Body of pancreas (tissue), 4 donors: ENCODE data around the gene NOL4L. TPM values are rescaled to one million over a fixed set of nuclear protein-coding genes. Genes with fewer than 3 reads are reported as not detected.

Source experiments
- ATAC-seq: fragments of 150-250 bp; one replicate; pipeline ENCODE4 v1.9.1; 2016
- DNase-seq, 4 donors: peaks; one replicate each; pipeline ENCODE4 v3.0.0-alpha.2; 2019
- H3K27ac ChIP-seq, 4 donors: fragments of 200-600 bp; sonication (generic); 1 replicate in 3 of 4; 2 replicates in 1 of 4; pipeline versions ENCODE4 v1.5.1 to v1.6.1; 2016 to 2019; ENCODE audit warnings: mild to moderate bottlenecking in 1 of 4, mixed read lengths in 1 of 4, moderate library complexity in 1 of 4
- H3K27me3 ChIP-seq, 2 donors: fragments of 200-600 bp; sonication (generic); one replicate each; pipeline ENCODE4 v1.6.0; 2016; ENCODE audit warnings: mild to moderate bottlenecking in 1 of 2
- H3K36me3 ChIP-seq, 2 donors: fragments of 200-600 bp; sonication (generic); replicated peaks in 1 of 2; 2 replicates each; pipeline ENCODE4 v1.5.1; 2016; ENCODE audit warnings: low read depth in 2 of 2; ENCODE audit not compliant: insufficient read depth in 1 of 2
- H3K4me1 ChIP-seq: fragments of 200-600 bp; sonication (generic); one replicate; pipeline ENCODE4 v1.6.0; 2016
- H3K4me3 ChIP-seq, 2 donors: fragments of 200-600 bp; sonication (generic); 1 replicate in 1 of 2; 2 replicates in 1 of 2; pipeline ENCODE4 v1.5.1; 2016 to 2019
- H3K9me3 ChIP-seq, 3 donors: fragments of 200-600 bp; sonication (generic); 1 replicate in 2 of 3; 2 replicates in 1 of 3; pipeline ENCODE4 v1.5.1; 2016
- POLR2A ChIP-seq, 3 donors: fragments of 450-650 bp; IDR thresholded peaks; one replicate each; pipeline ENCODE4 v1.6.1; 2016; ENCODE audit warnings: antibody characterized with exemption in 3 of 3, mild to moderate bottlenecking in 2 of 3
- WGBS, 2 donors: methylation state at CpG; one replicate each; pipeline ENCODE4 v1.1.5; 2017; 5-methylcytosine and 5-hydroxymethylcytosine counted together
- intact Hi-C: fragments of 100-400 bp; cut with DNase I; formaldehyde crosslinking; loops from one replicate; pipeline ENCODE4 v1.15.1; 2023
- total RNA-seq, 2 donors: library from RNA; depleted of rRNA; stranded (reverse); fragments of >200 nt; gene quantifications; one replicate each; pipeline ENCODE4 v1.1.0, GENCODE V29; 2016
- TF ChIP-seq, protein P1 (sequence below), 7 experiments: fragments of 450-650 bp in 4 of 7; fragments of 200-600 bp in 3 of 7; sonication (generic) in 3 of 7; IDR thresholded peaks; one replicate each; pipeline ENCODE4 v1.5.1; 2016 to 2019; ENCODE audit warnings: antibody characterized with exemption in 7 of 7

Gene NOL4L
- total RNA-seq, 2 donors from 2014 or later, result 15.0 to 36.9 TPM

DNA sequence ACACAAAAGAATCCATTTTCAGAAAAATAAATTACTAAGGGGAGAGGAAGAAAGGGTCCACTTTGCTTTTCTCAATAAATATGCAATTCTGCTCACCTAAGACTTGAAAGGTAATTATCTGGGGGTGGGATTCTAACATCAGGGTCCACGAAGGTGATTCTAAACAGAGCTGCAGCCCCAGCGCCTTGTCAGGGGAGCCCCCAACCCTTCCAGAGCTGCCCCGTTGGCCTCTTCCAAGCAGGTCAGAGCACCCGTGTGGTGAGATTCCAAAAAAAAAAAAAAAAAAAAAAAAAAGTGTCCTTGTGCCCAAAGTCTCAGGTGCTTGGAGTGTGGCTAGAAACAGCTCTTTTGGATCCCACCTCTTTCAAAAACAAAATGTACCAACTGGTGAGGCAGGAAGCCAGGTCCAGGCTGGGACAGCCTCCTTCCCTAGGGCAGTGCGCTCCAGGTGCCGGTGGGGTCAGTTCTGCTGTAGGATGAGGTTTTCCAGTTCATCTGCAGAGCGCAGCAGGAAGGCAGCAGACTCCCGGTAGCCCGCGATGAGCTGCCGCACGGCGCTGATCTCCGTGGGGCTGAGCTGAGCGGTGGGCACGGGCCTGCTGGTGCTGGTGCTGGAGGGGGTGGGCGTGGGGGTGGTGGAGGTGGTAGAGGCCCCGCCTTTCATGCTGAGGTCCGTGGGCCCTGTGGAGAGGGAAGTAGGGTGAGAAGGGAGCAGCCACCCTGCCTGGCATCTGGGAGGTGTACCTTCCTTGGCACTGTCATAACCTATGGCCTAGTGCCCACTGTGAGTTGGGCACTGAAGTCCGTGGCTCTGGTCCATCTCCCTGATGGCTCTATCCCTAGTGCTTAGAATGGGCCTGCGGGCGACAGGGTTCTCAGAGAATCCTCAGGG is 137.8 kb downstream of the NOL4L start:
- DNase-seq (peak in 3 of 4 donors; percentile 51 to 78 (median 55)), ATAC-seq (no peak)
- H3K4me3 ChIP-seq, result no peak overlapping the region
- H3K9me3 ChIP-seq, result no peaks in the 10 kb centered on the region
- H3K36me3 ChIP-seq, result no peaks in the 10 kb centered on the region
- no peaks in the 10 kb centered on the region for H3K27me3 ChIP-seq
- peaks cover 61% of the 10 kb centered on the region for H3K4me1 ChIP-seq
- H3K27ac ChIP-seq, result peak overlapping the region; percentile 59 to 76 (median 68)
- TF ChIP-seq, protein P1, sequence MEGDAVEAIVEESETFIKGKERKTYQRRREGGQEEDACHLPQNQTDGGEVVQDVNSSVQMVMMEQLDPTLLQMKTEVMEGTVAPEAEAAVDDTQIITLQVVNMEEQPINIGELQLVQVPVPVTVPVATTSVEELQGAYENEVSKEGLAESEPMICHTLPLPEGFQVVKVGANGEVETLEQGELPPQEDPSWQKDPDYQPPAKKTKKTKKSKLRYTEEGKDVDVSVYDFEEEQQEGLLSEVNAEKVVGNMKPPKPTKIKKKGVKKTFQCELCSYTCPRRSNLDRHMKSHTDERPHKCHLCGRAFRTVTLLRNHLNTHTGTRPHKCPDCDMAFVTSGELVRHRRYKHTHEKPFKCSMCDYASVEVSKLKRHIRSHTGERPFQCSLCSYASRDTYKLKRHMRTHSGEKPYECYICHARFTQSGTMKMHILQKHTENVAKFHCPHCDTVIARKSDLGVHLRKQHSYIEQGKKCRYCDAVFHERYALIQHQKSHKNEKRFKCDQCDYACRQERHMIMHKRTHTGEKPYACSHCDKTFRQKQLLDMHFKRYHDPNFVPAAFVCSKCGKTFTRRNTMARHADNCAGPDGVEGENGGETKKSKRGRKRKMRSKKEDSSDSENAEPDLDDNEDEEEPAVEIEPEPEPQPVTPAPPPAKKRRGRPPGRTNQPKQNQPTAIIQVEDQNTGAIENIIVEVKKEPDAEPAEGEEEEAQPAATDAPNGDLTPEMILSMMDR (IDR thresholded peaks at IDR 0.05), result no peak
- no peak for TF ChIP-seq POLR2A (IDR thresholded peaks at IDR 0.05)
- intact Hi-C loops, result no loop called here
- WGBS, 2 donors, result 64 to 75% methylated on average over 10 to 22 of the region's 22 CpGs

DNA sequence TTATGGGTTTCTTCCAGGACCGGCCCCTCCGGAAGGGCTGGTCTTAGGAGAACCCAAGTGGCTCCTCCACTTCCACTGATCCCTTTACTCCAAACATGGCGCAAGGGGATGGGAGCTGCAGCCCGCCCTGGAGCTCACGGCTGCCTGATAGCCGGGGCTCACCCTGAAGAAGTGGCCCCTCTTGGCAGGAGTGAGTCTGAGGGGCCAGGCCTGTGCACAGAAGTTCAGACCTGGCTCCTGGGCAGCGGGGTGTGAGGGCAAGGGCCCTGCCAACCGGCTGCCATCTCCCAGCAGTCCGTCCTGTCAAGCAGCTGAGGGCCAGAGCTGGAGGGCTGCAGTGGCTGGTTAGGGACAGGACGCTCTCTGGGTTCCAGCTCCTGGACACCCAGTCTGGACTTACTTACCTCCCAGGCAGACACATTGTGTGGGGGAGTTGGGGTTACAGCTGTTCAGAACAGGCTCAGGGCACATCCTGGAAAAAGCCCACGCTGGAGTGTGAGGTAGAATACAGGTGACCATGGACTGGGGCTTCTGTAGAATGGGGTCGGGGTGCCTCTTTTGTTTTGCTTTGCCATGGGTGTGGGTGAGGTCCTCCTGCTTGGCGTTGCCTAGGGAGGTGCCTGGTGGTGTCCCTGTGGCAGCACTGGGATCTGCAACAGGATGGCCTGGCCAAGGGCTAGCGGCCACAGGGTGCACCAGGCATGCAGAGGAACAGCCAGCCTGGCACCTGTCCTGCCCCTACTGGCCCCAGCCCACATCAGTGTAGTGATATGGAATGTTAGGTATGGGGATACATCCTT is 138.6 kb downstream of the NOL4L start:
- Histone ChIP-seq H3K27ac (peak overlapping the region in 3 of 4 donors; percentile 14 to 76 (median 41)), H3K9me3 (no peaks in the 10 kb centered on the region), H3K4me1 (peaks cover 59% of the 10 kb centered on the region), H3K36me3 (no peaks in the 10 kb centered on the region), H3K4me3 (no peak overlapping the region), H3K27me3 (no peaks in the 10 kb centered on the region)
- 84 to 91% methylated on average over 8 to 11 of the region's 14 CpGs for WGBS, 2 donors
- intact Hi-C loops, result no loop called here
- peak in 1 of 4 donors; percentile 24 for DNase-seq
- no peak for TF ChIP-seq POLR2A (IDR thresholded peaks at IDR 0.05)
- TF ChIP-seq, protein P1 (IDR thresholded peaks at IDR 0.05), result no peak
- ATAC-seq, result no peak

DNA sequence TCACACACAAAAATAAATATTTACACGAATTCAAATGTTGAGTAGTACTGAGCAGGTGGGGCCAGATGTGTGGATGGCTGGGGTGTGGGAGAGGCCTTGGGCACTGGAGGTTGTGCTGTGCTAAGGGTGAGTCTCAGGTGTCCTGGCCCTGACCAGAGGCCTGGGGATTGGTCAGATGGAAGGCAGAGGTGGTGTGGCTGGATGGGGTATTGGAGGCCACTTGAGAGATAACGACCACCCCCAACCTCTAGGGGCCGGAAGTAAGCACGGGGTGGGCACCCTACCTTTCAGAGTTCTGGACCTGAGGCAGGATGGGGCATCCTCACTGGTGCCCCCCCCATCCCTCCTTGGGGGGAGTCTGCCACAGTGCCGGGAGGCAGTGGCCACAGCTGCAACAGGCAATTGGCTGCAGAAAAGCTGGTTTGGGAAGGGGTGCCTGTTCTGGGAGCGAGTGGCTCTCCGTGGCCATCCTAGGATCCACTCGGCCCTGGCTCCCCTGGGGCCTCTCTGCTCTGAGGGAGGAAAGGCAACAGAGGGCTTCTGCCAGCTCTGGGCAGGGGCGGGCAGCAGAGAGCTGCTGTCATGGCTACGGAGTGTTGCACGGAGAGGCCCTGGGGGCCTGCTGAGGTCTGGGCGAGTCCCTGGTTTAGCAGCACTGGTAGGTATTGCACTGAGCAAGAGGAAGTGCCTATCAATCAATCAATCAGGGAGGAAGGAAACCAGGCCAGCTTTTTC is 139.4 kb downstream of the NOL4L start:
- Histone ChIP-seq H3K27ac (peak overlapping the region in 3 of 4 donors; percentile 16 to 76 (median 41)), H3K27me3 (no peaks in the 10 kb centered on the region), H3K4me1 (peaks cover 51% of the 10 kb centered on the region), H3K4me3 (no peak overlapping the region), H3K9me3 (no peaks in the 10 kb centered on the region), H3K36me3 (no peaks in the 10 kb centered on the region)
- 54 to 72% methylated on average over 9 to 11 of the region's 12 CpGs for WGBS, 2 donors
- no peak for ATAC-seq
- no peak for TF ChIP-seq POLR2A (IDR thresholded peaks at IDR 0.05)
- TF ChIP-seq, protein P1 (IDR thresholded peaks at IDR 0.05), result no peak
- intact Hi-C loops, result no loop called here
- DNase-seq, result peak in 1 of 4 donors; percentile 26

DNA sequence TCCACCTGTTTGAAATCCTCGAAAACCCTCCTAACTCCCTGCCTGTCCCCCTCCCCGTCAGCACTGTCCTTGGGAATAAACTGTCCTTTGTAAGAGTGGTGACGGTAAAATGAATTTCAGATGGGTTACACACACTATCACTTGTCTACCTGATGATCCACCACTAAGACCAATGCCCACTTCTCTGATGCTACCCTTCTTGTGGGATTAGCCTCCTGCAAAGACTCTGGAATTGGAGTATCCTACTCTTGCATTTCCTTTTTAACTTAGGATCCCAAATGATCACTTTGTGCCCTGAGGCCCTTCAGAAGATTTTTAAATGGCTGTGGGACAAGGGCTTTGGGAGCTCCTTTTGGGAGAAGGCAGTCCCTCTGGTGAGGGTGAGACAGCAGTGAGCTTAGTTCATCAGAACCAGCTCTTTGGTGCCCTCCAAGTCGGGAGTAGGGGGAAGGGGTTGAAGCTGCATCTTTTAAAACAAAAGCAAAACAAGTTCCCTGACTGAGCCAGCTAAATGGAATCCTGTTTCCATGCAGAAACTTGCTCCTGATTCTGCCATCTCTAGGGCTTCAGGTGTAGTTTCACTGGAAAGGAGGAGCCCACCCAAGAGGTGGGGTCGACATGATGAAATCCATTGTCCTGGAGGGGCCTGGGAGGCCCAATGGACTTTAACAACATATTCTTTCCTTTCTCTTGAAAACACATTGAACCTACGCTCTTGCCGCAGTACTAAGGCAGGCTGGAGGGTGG is 140.5 kb downstream of the NOL4L start:
- DNase-seq, result no peak
- intact Hi-C loops, result no loop called here
- Histone ChIP-seq H3K9me3 (no peaks in the 10 kb centered on the region), H3K27ac (peak overlapping the region in 1 of 4 donors; percentile 76), H3K4me1 (peaks cover 40% of the 10 kb centered on the region), H3K36me3 (peaks cover 0 to under 1% of the 10 kb centered on the region in 2 donors), H3K4me3 (no peak overlapping the region), H3K27me3 (no peaks in the 10 kb centered on the region)
- no peak for ATAC-seq
- 81 to 84% methylated on average over 7 of the region's 7 CpGs for WGBS, 2 donors
- TF ChIP-seq, protein P1 (IDR thresholded peaks at IDR 0.05), result no peak
- no peak for TF ChIP-seq POLR2A (IDR thresholded peaks at IDR 0.05)
